Measurements from ENCODE around the gene HSD17B7.

GRCh38 chr1:162757476-162757875, 33.0 kb upstream of the HSD17B7 start:
- TF ChIP-seq CTCF (IDR thresholded peaks at IDR 0.05) (no peak), POLR2A (IDR thresholded peaks at IDR 0.05) (no peak)
